GM12892 (cell line): ENCODE results near the gene C11orf71.

Experiments used
- POLR2A ChIP-seq: IDR thresholded peaks from 2 replicates; pipeline ENCODE4 v1.6.1; 2011; ENCODE audit warnings: low read depth, low read length, control low read depth
- POLR2AphosphoS5 ChIP-seq: IDR thresholded peaks from 2 replicates; pipeline ENCODE4 v1.6.1; 2011; ENCODE audit warnings: low read depth, low read length, control low read depth
- TAF1 ChIP-seq: IDR thresholded peaks from 2 replicates; pipeline ENCODE4 v1.6.1; 2011; ENCODE audit warnings: low read depth, mild to moderate bottlenecking, control low read depth, low read length, borderline replicate concordance

- TF ChIP-seq POLR2A (no peak), POLR2AphosphoS5 (no peak), TAF1 (no peak)
These were observed 46.9 kb downstream of the C11orf71 start for GRCh38 chr11:114353443-114353842.
